ENCODE data around the gene PCDHGB1. TPM values are rescaled to one million over a fixed set of nuclear protein-coding genes. Genes with fewer than 3 reads are reported as not detected.
"Not testable (repeated sequence)": the region's sequence is repeated elsewhere in the genome, so short reads cannot be mapped to it uniquely, and the experiment has no call there.

Gene PCDHGB1
- polyA plus RNA-seq, 1 donor from 2014 or later = 0.46 TPM

DNA sequence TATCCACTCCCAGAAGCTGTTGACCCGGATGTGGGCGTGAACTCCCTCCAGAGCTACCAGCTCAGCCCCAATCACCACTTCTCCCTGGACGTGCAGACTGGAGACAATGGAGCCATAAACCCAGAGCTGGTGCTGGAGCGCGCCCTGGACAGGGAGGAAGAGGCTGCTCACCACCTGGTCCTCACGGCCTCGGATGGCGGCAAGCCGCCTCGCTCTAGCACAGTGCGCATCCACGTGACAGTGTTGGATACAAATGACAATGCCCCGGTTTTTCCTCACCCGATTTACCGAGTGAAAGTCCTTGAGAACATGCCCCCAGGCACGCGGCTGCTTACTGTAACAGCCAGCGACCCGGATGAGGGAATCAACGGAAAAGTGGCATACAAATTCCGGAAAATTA is 43.4 kb downstream of the PCDHGB1 start:
- Histone ChIP-seq H3K9ac (ENCODE audit: low read length) (no peak overlapping the region), H3K36me3 (ENCODE audit: insufficient read depth, low read length) (no peaks in the 10 kb centered on the region), H3K27me3 (ENCODE audit: insufficient read depth, low read depth, low read length) (no peaks in the 10 kb centered on the region), H4K20me1 (ENCODE audit: insufficient read depth) (no peaks in the 10 kb centered on the region), H2AFZ (ENCODE audit: low read depth, low read length) (no peak overlapping the region), H3K79me2 (replicated peaks; ENCODE audit: insufficient read depth, low read length) (no peaks in the 10 kb centered on the region), H3K9me3 (ENCODE audit: low read length) (peaks cover 49% of the 10 kb centered on the region), H3K4me2 (ENCODE audit: low read length) (no peak overlapping the region), H3F3A (ENCODE audit: insufficient read depth, low read length, poor library complexity, severe bottlenecking) (no peaks in the 10 kb centered on the region), H3K4me3 (ENCODE audit: low read length) (peak overlapping the region; percentile 10), H3K27ac (ENCODE audit: low read length) (no peak overlapping the region), H3K9me2 (ENCODE audit: insufficient read depth, low read length) (no peaks in the 10 kb centered on the region)
- TF ChIP-seq MXI1 (conservative IDR thresholded peaks at IDR 0.05; ENCODE audit: poor library complexity, severe bottlenecking) (no peak), EZH2 (IDR thresholded peaks at IDR 0.05; ENCODE audit: borderline replicate concordance, insufficient read depth, low read length, poor library complexity, severe bottlenecking) (no peak), POLR2AphosphoS5 (IDR thresholded peaks at IDR 0.05) (no peak), EP300 (conservative IDR thresholded peaks at IDR 0.05; ENCODE audit: poor library complexity, severe bottlenecking) (no peak), RAD21 (conservative IDR thresholded peaks at IDR 0.05) (no peak), TAF1 (IDR thresholded peaks at IDR 0.05; ENCODE audit: low read depth) (no peak), SMC3 (conservative IDR thresholded peaks at IDR 0.05; ENCODE audit: poor library complexity) (no peak)
- TF ChIP-seq, protein P1, sequence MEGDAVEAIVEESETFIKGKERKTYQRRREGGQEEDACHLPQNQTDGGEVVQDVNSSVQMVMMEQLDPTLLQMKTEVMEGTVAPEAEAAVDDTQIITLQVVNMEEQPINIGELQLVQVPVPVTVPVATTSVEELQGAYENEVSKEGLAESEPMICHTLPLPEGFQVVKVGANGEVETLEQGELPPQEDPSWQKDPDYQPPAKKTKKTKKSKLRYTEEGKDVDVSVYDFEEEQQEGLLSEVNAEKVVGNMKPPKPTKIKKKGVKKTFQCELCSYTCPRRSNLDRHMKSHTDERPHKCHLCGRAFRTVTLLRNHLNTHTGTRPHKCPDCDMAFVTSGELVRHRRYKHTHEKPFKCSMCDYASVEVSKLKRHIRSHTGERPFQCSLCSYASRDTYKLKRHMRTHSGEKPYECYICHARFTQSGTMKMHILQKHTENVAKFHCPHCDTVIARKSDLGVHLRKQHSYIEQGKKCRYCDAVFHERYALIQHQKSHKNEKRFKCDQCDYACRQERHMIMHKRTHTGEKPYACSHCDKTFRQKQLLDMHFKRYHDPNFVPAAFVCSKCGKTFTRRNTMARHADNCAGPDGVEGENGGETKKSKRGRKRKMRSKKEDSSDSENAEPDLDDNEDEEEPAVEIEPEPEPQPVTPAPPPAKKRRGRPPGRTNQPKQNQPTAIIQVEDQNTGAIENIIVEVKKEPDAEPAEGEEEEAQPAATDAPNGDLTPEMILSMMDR (IDR thresholded peaks at IDR 0.05; ENCODE audit: poor library complexity, severe bottlenecking) = no peak
- TF ChIP-seq, protein P2, sequence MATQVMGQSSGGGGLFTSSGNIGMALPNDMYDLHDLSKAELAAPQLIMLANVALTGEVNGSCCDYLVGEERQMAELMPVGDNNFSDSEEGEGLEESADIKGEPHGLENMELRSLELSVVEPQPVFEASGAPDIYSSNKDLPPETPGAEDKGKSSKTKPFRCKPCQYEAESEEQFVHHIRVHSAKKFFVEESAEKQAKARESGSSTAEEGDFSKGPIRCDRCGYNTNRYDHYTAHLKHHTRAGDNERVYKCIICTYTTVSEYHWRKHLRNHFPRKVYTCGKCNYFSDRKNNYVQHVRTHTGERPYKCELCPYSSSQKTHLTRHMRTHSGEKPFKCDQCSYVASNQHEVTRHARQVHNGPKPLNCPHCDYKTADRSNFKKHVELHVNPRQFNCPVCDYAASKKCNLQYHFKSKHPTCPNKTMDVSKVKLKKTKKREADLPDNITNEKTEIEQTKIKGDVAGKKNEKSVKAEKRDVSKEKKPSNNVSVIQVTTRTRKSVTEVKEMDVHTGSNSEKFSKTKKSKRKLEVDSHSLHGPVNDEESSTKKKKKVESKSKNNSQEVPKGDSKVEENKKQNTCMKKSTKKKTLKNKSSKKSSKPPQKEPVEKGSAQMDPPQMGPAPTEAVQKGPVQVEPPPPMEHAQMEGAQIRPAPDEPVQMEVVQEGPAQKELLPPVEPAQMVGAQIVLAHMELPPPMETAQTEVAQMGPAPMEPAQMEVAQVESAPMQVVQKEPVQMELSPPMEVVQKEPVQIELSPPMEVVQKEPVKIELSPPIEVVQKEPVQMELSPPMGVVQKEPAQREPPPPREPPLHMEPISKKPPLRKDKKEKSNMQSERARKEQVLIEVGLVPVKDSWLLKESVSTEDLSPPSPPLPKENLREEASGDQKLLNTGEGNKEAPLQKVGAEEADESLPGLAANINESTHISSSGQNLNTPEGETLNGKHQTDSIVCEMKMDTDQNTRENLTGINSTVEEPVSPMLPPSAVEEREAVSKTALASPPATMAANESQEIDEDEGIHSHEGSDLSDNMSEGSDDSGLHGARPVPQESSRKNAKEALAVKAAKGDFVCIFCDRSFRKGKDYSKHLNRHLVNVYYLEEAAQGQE (IDR thresholded peaks at IDR 0.05; ENCODE audit: borderline replicate concordance) = no peak

DNA sequence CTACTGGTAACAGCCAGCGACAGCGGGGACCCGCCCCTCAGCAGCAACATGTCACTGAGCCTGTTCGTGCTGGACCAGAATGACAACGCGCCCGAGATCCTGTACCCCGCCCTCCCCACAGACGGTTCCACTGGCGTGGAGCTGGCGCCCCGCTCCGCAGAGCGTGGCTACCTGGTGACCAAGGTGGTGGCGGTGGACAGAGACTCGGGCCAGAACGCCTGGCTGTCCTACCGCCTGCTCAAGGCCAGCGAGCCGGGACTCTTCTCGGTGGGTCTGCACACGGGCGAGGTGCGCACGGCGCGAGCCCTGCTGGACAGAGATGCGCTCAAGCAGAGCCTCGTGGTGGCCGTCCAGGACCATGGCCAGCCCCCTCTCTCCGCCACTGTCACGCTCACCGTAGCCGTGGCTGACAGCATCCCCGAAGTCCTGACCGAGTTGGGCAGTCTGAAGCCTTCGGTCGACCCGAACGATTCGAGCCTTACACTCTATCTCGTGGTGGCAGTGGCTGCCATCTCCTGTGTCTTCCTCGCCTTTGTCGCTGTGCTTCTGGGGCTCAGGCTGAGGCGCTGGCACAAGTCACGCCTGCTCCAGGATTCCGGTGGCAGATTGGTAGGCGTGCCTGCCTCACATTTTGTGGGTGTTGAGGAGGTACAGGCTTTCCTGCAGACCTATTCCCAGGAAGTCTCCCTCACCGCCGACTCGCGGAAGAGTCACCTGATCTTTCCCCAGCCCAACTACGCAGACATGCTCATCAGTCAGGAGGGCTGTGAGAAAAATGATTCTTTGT is 44.7 kb downstream of the PCDHGB1 start:
- not testable (repeated sequence) for H3K9me2 ChIP-seq (ENCODE audit: insufficient read depth, low read length); H2AFZ ChIP-seq (ENCODE audit: low read depth, low read length); H3K4me3 ChIP-seq (ENCODE audit: low read length); H3K4me2 ChIP-seq (ENCODE audit: low read length); H3K27ac ChIP-seq (ENCODE audit: low read length); H3K36me3 ChIP-seq (ENCODE audit: insufficient read depth, low read length); H3K79me2 ChIP-seq (replicated peaks; ENCODE audit: insufficient read depth, low read length); H4K20me1 ChIP-seq (ENCODE audit: insufficient read depth); H3K9ac ChIP-seq (ENCODE audit: low read length); H3F3A ChIP-seq (ENCODE audit: insufficient read depth, low read length, poor library complexity, severe bottlenecking); H3K27me3 ChIP-seq (ENCODE audit: insufficient read depth, low read depth, low read length)
- H3K9me3 ChIP-seq (ENCODE audit: low read length) = peaks cover 53% of the 10 kb centered on the region

DNA sequence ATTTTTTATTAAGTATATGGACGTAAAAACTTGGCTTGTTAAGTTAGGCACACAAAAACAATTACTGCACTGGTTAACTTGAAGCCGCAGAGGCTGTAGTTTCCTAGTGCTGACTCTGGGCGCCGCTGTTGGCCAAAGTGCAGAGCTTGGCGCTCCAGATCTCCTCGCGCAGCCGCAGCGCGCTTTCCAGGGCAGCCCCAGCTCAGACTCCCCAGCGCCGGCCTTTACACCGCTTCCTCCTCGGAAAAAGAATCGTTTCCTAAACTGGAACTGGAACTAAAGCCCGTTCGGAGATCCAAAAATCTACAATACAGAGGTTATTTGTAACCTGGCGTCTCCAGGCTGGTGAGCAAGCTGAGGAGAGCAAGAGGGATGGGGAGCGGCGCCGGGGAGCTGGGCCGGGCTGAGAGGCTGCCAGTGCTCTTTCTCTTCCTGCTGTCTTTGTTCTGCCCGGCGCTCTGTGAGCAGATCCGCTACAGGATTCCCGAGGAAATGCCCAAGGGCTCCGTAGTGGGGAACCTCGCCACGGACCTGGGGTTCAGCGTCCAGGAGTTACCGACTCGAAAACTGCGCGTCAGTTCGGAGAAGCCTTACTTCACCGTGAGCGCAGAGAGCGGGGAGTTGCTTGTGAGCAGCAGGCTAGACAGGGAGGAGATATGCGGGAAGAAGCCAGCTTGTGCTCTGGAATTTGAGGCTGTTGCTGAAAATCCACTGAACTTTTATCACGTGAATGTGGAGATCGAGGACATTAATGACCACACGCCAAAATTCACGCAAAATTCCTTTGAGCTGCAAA is 48.1 kb downstream of the PCDHGB1 start, which contains the start of gene PCDHGB5:
PCDHGB5 (plus strand) TSS at position 192 of the 796 bp plus-strand sequence; CDS start at position 373, 181 bp downstream.
- not testable (repeated sequence) for H3K36me3 ChIP-seq (ENCODE audit: insufficient read depth, low read length); H3K27ac ChIP-seq (ENCODE audit: low read length); H3K79me2 ChIP-seq (replicated peaks; ENCODE audit: insufficient read depth, low read length); H3K27me3 ChIP-seq (ENCODE audit: insufficient read depth, low read depth, low read length); H3F3A ChIP-seq (ENCODE audit: insufficient read depth, low read length, poor library complexity, severe bottlenecking); H3K4me2 ChIP-seq (ENCODE audit: low read length); H3K9me2 ChIP-seq (ENCODE audit: insufficient read depth, low read length); H3K4me3 ChIP-seq (ENCODE audit: low read length); H2AFZ ChIP-seq (ENCODE audit: low read depth, low read length); H3K9ac ChIP-seq (ENCODE audit: low read length); H4K20me1 ChIP-seq (ENCODE audit: insufficient read depth)
- H3K9me3 ChIP-seq (ENCODE audit: low read length) = peaks cover 55% of the 10 kb centered on the region

Measured in neural cell (in vitro differentiated cells).